OCI-LY1 (cell line): ENCODE results near the gene SPINK9.
A peak's percentile ranks its signal among the peaks of the same experiment; 100 is the strongest.

ENCODE experiments used
- H2AFZ ChIP-seq: fragments of 200-600 bp; sonication (generic), shearing (Covaris generic); 2 replicates; pipeline ENCODE4 v1.6.0; 2014; ENCODE audit warnings: antibody characterized with exemption, mild to moderate bottlenecking, low read length
- H3F3A ChIP-seq: fragments of 200-600 bp; sonication (generic), shearing (Covaris generic); 2 replicates; pipeline ENCODE4 v1.6.0; 2014; ENCODE audit warnings: mild to moderate bottlenecking, antibody characterized with exemption, low read length, moderate library complexity; ENCODE audit not compliant: insufficient read depth
- H3K27ac ChIP-seq: fragments of 200-600 bp; sonication (generic); 2 replicates; pipeline ENCODE4 v1.5.1; 2014; ENCODE audit warnings: low read length, mixed run types, mild to moderate bottlenecking, low read depth; ENCODE audit not compliant: poor library complexity, severe bottlenecking
- H3K27me3 ChIP-seq: fragments of 200-600 bp; sonication (generic); 2 replicates; pipeline ENCODE4 v1.6.0; 2014; ENCODE audit warnings: antibody characterized with exemption, mild to moderate bottlenecking, low read length, moderate library complexity; ENCODE audit not compliant: insufficient read depth
- H3K36me3 ChIP-seq: fragments of 200-600 bp; sonication (generic); 2 replicates; pipeline ENCODE4 v1.6.1; 2014; ENCODE audit warnings: mild to moderate bottlenecking, antibody characterized with exemption, low read length, moderate library complexity, mixed read lengths; ENCODE audit not compliant: insufficient read depth
- H3K4me1 ChIP-seq: fragments of 200-600 bp; sonication (generic); 2 replicates; pipeline ENCODE4 v1.5.1; 2014; ENCODE audit warnings: mild to moderate bottlenecking, low read length, moderate library complexity; ENCODE audit not compliant: insufficient read depth, severe bottlenecking
- H3K4me2 ChIP-seq: fragments of 200-600 bp; sonication (generic), shearing (Covaris generic); 2 replicates; pipeline ENCODE4 v1.6.1; 2014; ENCODE audit warnings: low read length
- H3K4me3 ChIP-seq: fragments of 200-600 bp; sonication (generic); 2 replicates; pipeline ENCODE4 v1.5.1; 2014; ENCODE audit warnings: low read length, low read depth, mild to moderate bottlenecking, mixed read lengths; ENCODE audit not compliant: poor library complexity, severe bottlenecking
- H3K79me2 ChIP-seq: fragments of 200-600 bp; shearing (Covaris generic); 2 replicates; pipeline ENCODE4 v1.6.1; 2016; ENCODE audit warnings: mixed run types, low read length, mixed read lengths; ENCODE audit not compliant: insufficient read depth
- H3K9ac ChIP-seq: fragments of 200-600 bp; sonication (generic), shearing (Covaris generic); 2 replicates; pipeline ENCODE4 v1.6.1; 2014; ENCODE audit warnings: mild to moderate bottlenecking, low read length, mixed read lengths
- H3K9me2 ChIP-seq: fragments of 200-600 bp; sonication (generic), shearing (Covaris generic); 2 replicates; pipeline ENCODE4 v1.6.1; 2014; ENCODE audit warnings: low read depth, mild to moderate bottlenecking, low read length, mixed read lengths
- H3K9me3 ChIP-seq: fragments of 200-600 bp; shearing (Covaris generic); 2 replicates; pipeline ENCODE4 v1.6.1; 2014; ENCODE audit warnings: low read length, mixed read lengths
- H4K20me1 ChIP-seq: fragments of 200-600 bp; sonication (generic), shearing (Covaris generic); 2 replicates; pipeline ENCODE4 v1.6.0; 2016; ENCODE audit warnings: mild to moderate bottlenecking, low read length; ENCODE audit not compliant: insufficient read depth
- CTCF ChIP-seq: fragments of 200-600 bp; sonication (generic), shearing (Covaris generic); IDR thresholded peaks from 2 replicates; pipeline ENCODE4 v1.5.1; 2017; ENCODE audit warnings: mild to moderate bottlenecking, antibody characterized with exemption, low read length, moderate library complexity, mixed read lengths
- EZH2 ChIP-seq: fragments of 200-600 bp; sonication (generic), shearing (Covaris generic); IDR thresholded peaks from 2 replicates; pipeline ENCODE4 v1.8.0; 2017; ENCODE audit warnings: borderline replicate concordance, mixed run types, mild to moderate bottlenecking, antibody characterized with exemption, low read length, moderate library complexity, mixed read lengths

Gene SPINK9

GRCh38 chr5:148336704-148337435 is 1.5 kb downstream of the SPINK9 start:
- H3K27me3 ChIP-seq: no peaks in the 10 kb centered on the region
- no peaks in the 10 kb centered on the region for H3K79me2 ChIP-seq
- H3K9me2 ChIP-seq: no peaks in the 10 kb centered on the region
- no peaks in the 10 kb centered on the region for H3K36me3 ChIP-seq
- H3K9me3 ChIP-seq: no peaks in the 10 kb centered on the region
- no peak overlapping the region for H2AFZ ChIP-seq
- no peak overlapping the region for H3K4me3 ChIP-seq
- no peaks in the 10 kb centered on the region for H4K20me1 ChIP-seq
- no peaks in the 10 kb centered on the region for H3K4me1 ChIP-seq
- no peaks in the 10 kb centered on the region for H3F3A ChIP-seq
- no peak overlapping the region for H3K27ac ChIP-seq
- TF ChIP-seq CTCF: no peak
- no peak for TF ChIP-seq EZH2
- H3K9ac ChIP-seq: no peak overlapping the region
- no peak overlapping the region for H3K4me2 ChIP-seq

GRCh38 chr5:148342371-148343045 is 7.1 kb downstream of the SPINK9 start:
- H3K4me1 ChIP-seq: peaks cover 20% of the 10 kb centered on the region
- H3K36me3 ChIP-seq: no peaks in the 10 kb centered on the region
- no peak overlapping the region for H3K4me3 ChIP-seq
- H2AFZ ChIP-seq: no peak overlapping the region
- no peaks in the 10 kb centered on the region for H3K9me2 ChIP-seq
- no peak overlapping the region for H3K9ac ChIP-seq
- peak overlapping the region; percentile 82 for H3K27ac ChIP-seq
- no peaks in the 10 kb centered on the region for H3K9me3 ChIP-seq
- H3K27me3 ChIP-seq: no peaks in the 10 kb centered on the region
- no peaks in the 10 kb centered on the region for H4K20me1 ChIP-seq
- no peaks in the 10 kb centered on the region for H3F3A ChIP-seq
- no peaks in the 10 kb centered on the region for H3K79me2 ChIP-seq
- no peak overlapping the region for H3K4me2 ChIP-seq
- TF ChIP-seq EZH2: no peak
- no peak for TF ChIP-seq CTCF

- Histone ChIP-seq H2AFZ (no peak overlapping the region), H3K9me2 (no peaks in the 10 kb centered on the region), H3K4me2 (peak overlapping the region; percentile 36), H3F3A (no peaks in the 10 kb centered on the region), H3K27ac (peak overlapping the region; percentile 82), H3K9me3 (no peaks in the 10 kb centered on the region), H4K20me1 (no peaks in the 10 kb centered on the region), H3K27me3 (no peaks in the 10 kb centered on the region), H3K4me3 (no peak overlapping the region), H3K4me1 (peaks cover 20% of the 10 kb centered on the region), H3K9ac (no peak overlapping the region; the same call in 1 of the 2 replicates), H3K36me3 (no peaks in the 10 kb centered on the region), H3K79me2 (no peaks in the 10 kb centered on the region)
- TF ChIP-seq CTCF (no peak), EZH2 (no peak)
These were observed 7.7 kb downstream of the SPINK9 start for GRCh38 chr5:148343046-148343407.
